NOMO-1 treated with dmso at 0.1 percent for 144 hours (cell line): ENCODE data around the gene SOX4.

Source experiments
- DNase-seq: peaks from one replicate; lab custom pipeline; 2025; ENCODE audit not compliant: unreplicated experiment; lab: John Stamatoyannopoulos, UW

SOX4 gene

GRCh38 chr6:21612067-21612745 lies 18.7 kb downstream of the SOX4 start:
- no peak for DNase-seq

- no peak for DNase-seq
Measured at GRCh38 chr6:21613809-21614208, 20.3 kb downstream of the SOX4 start.

- DNase-seq = no peak
Measured at GRCh38 chr6:21614226-21614625, 20.7 kb downstream of the SOX4 start.

- no peak for DNase-seq
Measured at GRCh38 chr6:21615504-21615903, 22.0 kb downstream of the SOX4 start.

GRCh38 chr6:21616005-21616404 lies 22.5 kb downstream of the SOX4 start:
- DNase-seq = no peak

- no peak for DNase-seq
Measured at GRCh38 chr6:21625642-21626041, 32.1 kb downstream of the SOX4 start.

GRCh38 chr6:21626756-21627155 lies 33.2 kb downstream of the SOX4 start:
- no peak for DNase-seq

- no peak for DNase-seq
Measured at GRCh38 chr6:21628160-21628559, 34.6 kb downstream of the SOX4 start.

GRCh38 chr6:21633511-21634109 lies 40.1 kb downstream of the SOX4 start:
- DNase-seq = no peak

- DNase-seq = no peak
Measured at GRCh38 chr6:21634582-21634981, 41.0 kb downstream of the SOX4 start.

- DNase-seq = no peak
Measured at GRCh38 chr6:21636876-21637275, 43.3 kb downstream of the SOX4 start.

GRCh38 chr6:21639316-21639715 lies 45.8 kb downstream of the SOX4 start:
- no peak for DNase-seq
